Measurements from ENCODE around the gene CPPED1.
A peak's percentile ranks its signal among the peaks of the same experiment; 100 is the strongest.

DNA sequence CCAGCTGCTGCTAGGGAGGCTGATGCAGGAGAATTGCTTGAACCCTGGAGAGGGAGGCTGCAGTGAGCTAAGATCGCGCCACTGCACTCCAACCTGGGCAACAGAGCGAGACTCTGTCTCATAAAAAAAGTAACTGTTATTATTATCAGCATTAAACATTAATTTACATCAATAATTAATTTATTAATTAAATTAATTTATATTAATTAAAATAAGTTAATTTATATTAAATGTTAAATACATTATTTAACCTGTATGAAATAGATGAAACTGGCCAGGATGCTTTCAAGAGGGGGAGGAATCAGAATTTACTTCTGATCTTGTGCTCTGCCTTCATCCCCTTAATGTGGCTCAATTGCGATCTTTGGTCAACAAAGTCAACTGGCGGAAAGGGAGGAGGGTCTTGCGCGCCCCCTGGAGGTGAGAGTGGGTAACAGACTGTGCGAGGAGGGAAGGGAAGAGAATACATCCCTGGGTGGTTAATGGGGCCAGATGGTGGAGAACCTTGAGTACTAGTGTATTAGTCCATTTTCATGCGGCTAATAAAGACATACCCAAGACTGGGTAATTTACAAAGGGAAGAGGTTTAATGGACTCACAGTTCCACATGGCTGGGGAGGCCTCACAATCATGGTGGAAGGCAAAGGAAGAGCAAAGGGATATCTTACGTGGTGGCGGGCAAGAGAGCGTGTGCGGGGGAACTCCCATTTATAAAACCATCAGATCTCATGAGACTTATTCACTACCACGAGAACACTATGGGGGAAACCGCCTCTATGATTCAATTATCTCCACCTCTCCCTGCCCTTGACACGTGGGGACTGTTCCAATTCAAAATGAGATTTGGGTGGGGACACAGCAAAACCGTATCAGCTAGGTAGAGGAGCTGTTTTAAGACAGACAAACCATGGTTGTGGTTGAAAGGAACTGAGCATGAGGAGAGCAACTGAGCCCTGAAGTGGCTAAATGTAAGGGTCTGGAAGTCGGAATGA, 15.7 kb upstream of the CPPED1 start:
- TF ChIP-seq, protein P1, sequence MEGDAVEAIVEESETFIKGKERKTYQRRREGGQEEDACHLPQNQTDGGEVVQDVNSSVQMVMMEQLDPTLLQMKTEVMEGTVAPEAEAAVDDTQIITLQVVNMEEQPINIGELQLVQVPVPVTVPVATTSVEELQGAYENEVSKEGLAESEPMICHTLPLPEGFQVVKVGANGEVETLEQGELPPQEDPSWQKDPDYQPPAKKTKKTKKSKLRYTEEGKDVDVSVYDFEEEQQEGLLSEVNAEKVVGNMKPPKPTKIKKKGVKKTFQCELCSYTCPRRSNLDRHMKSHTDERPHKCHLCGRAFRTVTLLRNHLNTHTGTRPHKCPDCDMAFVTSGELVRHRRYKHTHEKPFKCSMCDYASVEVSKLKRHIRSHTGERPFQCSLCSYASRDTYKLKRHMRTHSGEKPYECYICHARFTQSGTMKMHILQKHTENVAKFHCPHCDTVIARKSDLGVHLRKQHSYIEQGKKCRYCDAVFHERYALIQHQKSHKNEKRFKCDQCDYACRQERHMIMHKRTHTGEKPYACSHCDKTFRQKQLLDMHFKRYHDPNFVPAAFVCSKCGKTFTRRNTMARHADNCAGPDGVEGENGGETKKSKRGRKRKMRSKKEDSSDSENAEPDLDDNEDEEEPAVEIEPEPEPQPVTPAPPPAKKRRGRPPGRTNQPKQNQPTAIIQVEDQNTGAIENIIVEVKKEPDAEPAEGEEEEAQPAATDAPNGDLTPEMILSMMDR (IDR thresholded peaks at IDR 0.05), result peak; percentile 57 to 74 (median 66)
- no peak for TF ChIP-seq POLR2A (IDR thresholded peaks at IDR 0.05)
